SK-N-SH (cell line): Measurements from ENCODE around the gene GRIPAP1. TPM values are rescaled to one million over a fixed set of nuclear protein-coding genes. Genes with fewer than 3 reads are reported as not detected.

Experiments used
- CTCF ChIA-PET: fragments of 300-600, 350-600 bp; formaldehyde crosslinking; extraction: SDS; loops from one replicate; lab custom pipeline; 2021; lab: Yijun Ruan, JAX
- POLR2A ChIA-PET: fragments of 350-600 bp; sonication (Branson Sonifier 250); formaldehyde crosslinking; extraction: SDS; loops from one replicate; lab custom pipeline; 2020; ENCODE audit warnings: antibody characterized with exemption, inconsistent platforms; lab: Yijun Ruan, JAX
- DNase-seq: peaks from one replicate; pipeline ENCODE4 v3.0.0; 2012
- H2AFZ ChIP-seq: fragments of 200-600 bp; sonication (generic); 2 replicates; pipeline ENCODE4 v1.8.1; 2016; ENCODE audit warnings: antibody characterized with exemption, mild to moderate bottlenecking, low read depth
- H3F3A ChIP-seq: fragments of 200-600 bp; sonication (generic); replicated peaks from 2 replicates; pipeline ENCODE3; 2016; ENCODE audit warnings: antibody characterized with exemption, mild to moderate bottlenecking; ENCODE audit not compliant: insufficient read depth
- H3K27ac ChIP-seq, 2 experiments: fragments of 200-500 bp in 1 of 2; fragments of 200-600 bp in 1 of 2; sonication (Bioruptor generic) in 1 of 2; sonication (generic), shearing (Covaris generic) in 1 of 2; 2 replicates each; pipeline versions ENCODE4 v1.5.1 to v1.6.1; 2014 to 2016; ENCODE audit warnings: low read depth in 2 of 2, inconsistent platforms in 1 of 2, low read length in 1 of 2, mild to moderate bottlenecking in 1 of 2, mixed read lengths in 1 of 2
- H3K27me3 ChIP-seq: fragments of 200-600 bp; sonication (generic), shearing (Covaris generic); 2 replicates; pipeline ENCODE4 v1.6.1; 2016; ENCODE audit warnings: mixed run types; ENCODE audit not compliant: insufficient read depth
- H3K36me3 ChIP-seq, 2 experiments: fragments of 200-500 bp in 1 of 2; fragments of 200-600 bp in 1 of 2; sonication (Bioruptor generic) in 1 of 2; sonication (generic) in 1 of 2; replicated peaks in 1 of 2; 2 replicates each; pipeline versions ENCODE3 to v1.5.1; 2014 to 2016; ENCODE audit warnings: low read length in 1 of 2, mild to moderate bottlenecking in 1 of 2; ENCODE audit not compliant: insufficient read depth in 2 of 2, control insufficient read depth in 1 of 2
- H3K4me1 ChIP-seq, 2 experiments: fragments of 200-500 bp in 1 of 2; fragments of 200-600 bp in 1 of 2; sonication (Bioruptor generic) in 1 of 2; sonication (generic), shearing (Covaris generic) in 1 of 2; 2 replicates each; pipeline versions ENCODE4 v1.5.1 to v1.6.1; 2014 to 2016; ENCODE audit warnings: low read depth in 1 of 2, low read length in 1 of 2, mixed run types in 1 of 2; ENCODE audit not compliant: insufficient read depth in 2 of 2, control insufficient read depth in 1 of 2
- H3K4me2 ChIP-seq: fragments of 200-600 bp; sonication (generic), shearing (Covaris generic); 2 replicates; pipeline ENCODE4 v1.6.1; 2017; ENCODE audit warnings: mixed run types
- H3K4me3 ChIP-seq, 2 experiments: fragments of 200-500 bp in 1 of 2; fragments of 200-600 bp in 1 of 2; sonication (Bioruptor generic) in 1 of 2; sonication (generic), shearing (Covaris generic) in 1 of 2; 2 replicates each; pipeline versions ENCODE4 v1.5.1 to v1.8.1; 2014 to 2016; ENCODE audit warnings: low read depth in 2 of 2, inconsistent platforms in 1 of 2, low read length in 1 of 2, mild to moderate bottlenecking in 1 of 2, mixed read lengths in 1 of 2, moderate library complexity in 1 of 2
- H3K79me2 ChIP-seq: fragments of 200-600 bp; sonication (generic); 2 replicates; pipeline ENCODE4 v1.8.1; 2017; ENCODE audit warnings: mild to moderate bottlenecking; ENCODE audit not compliant: insufficient read depth
- H3K9ac ChIP-seq: fragments of 200-600 bp; sonication (generic); 2 replicates; pipeline ENCODE4 v1.6.1; 2017; ENCODE audit warnings: mixed run types
- H3K9me2 ChIP-seq: fragments of 200-600 bp; sonication (generic); 2 replicates; pipeline ENCODE4 v1.6.1; 2017; ENCODE audit warnings: mixed run types
- H3K9me3 ChIP-seq: fragments of 200-600 bp; sonication (generic); 2 replicates; pipeline ENCODE4 v1.6.1; 2017; ENCODE audit warnings: mixed run types, mild to moderate bottlenecking, moderate library complexity
- H4K20me1 ChIP-seq: fragments of 200-600 bp; sonication (generic); 2 replicates; pipeline ENCODE4 v1.6.1; 2017; ENCODE audit warnings: mild to moderate bottlenecking, mixed run types; ENCODE audit not compliant: insufficient read depth
- GABPA ChIP-seq: IDR thresholded peaks from 2 replicates; pipeline ENCODE4 v1.4.0; 2012; ENCODE audit warnings: low read depth, mild to moderate bottlenecking
- IRF3 ChIP-seq: fragments of 150-350 bp; IDR thresholded peaks from 2 replicates; pipeline ENCODE4 v1.6.1; 2016; ENCODE audit warnings: mild to moderate bottlenecking, low read depth, low read length
- MAX ChIP-seq: IDR thresholded peaks from 2 replicates; pipeline ENCODE4 v1.4.0; 2012; ENCODE audit warnings: low read depth
- MEF2A ChIP-seq: IDR thresholded peaks from 2 replicates; pipeline ENCODE4 v1.4.0; 2012; ENCODE audit warnings: low read depth, borderline replicate concordance
- NRF1 ChIP-seq: IDR thresholded peaks from 2 replicates; pipeline ENCODE4 v1.6.1; 2012; ENCODE audit warnings: low read depth, mild to moderate bottlenecking, low read length
- POLR2AphosphoS5 ChIP-seq: IDR thresholded peaks from 2 replicates; pipeline ENCODE4 v1.6.1; 2012; ENCODE audit warnings: low read depth, low read length
- RAD21 ChIP-seq: IDR thresholded peaks from 2 replicates; pipeline ENCODE4 v1.6.1; 2012; ENCODE audit warnings: mild to moderate bottlenecking, low read length
- RCOR1 ChIP-seq: fragments of 150-350 bp; IDR thresholded peaks from 2 replicates; pipeline ENCODE4 v1.6.1; 2017; ENCODE audit warnings: antibody characterized with exemption, low read length
- RXRA ChIP-seq: IDR thresholded peaks from 2 replicates; pipeline ENCODE4 v1.4.0; 2012; ENCODE audit warnings: low read depth, mild to moderate bottlenecking, borderline replicate concordance
- SMC3 ChIP-seq: IDR thresholded peaks from 2 replicates; pipeline ENCODE4 v1.6.1; 2012; ENCODE audit warnings: low read depth, low read length, improper control_type of control experiment
- USF1 ChIP-seq: IDR thresholded peaks from 2 replicates; pipeline ENCODE4 v1.4.0; 2012; ENCODE audit warnings: low read depth, borderline replicate concordance
- YY1 ChIP-seq: IDR thresholded peaks from 2 replicates; pipeline ENCODE4 v1.4.0; 2012; ENCODE audit warnings: low read depth, mild to moderate bottlenecking
- ZBTB33 ChIP-seq: IDR thresholded peaks from 2 replicates; pipeline ENCODE4 v1.4.0; 2012; ENCODE audit warnings: low read depth, borderline replicate concordance
- WGBS: methylation state at CpG from one replicate; pipeline ENCODE4 v1.1.6; 2017; ENCODE audit warnings: low lambda C conversion rate; 5-methylcytosine and 5-hydroxymethylcytosine counted together
- polyA plus RNA-seq, 3 experiments: library from polyadenylated mRNA; depleted of rRNA; stranded (reverse); fragments of >200 nt; gene quantifications; 2 replicates each; pipeline ENCODE4 v1.2.3, GENCODE V29; 2012
- TF ChIP-seq, protein P1 (sequence below): IDR thresholded peaks from 2 replicates; pipeline ENCODE4; 2012

GRIPAP1 gene
- polyA plus RNA-seq, 1 of the 3 experiments (the other 2 are of a cell fraction), result 63.6 TPM

- Histone ChIP-seq H3K4me1 (no peaks in the 10 kb centered on the region; a peak in 1 of 4 replicates), H3K9me2 (no peaks in the 10 kb centered on the region), H2AFZ (no peak overlapping the region), H3K9me3 (no peaks in the 10 kb centered on the region)
- WGBS, result no CpG with 5 or more reads among the region's 1 CpG
- TF ChIP-seq NRF1, result no peak
- no peak for TF ChIP-seq MAX
- TF ChIP-seq, all 33 proteins: peak for 0
- no peaks in the 10 kb centered on the region for H3F3A ChIP-seq
- no peak overlapping the region for H3K4me3 ChIP-seq
- peaks cover 77% of the 10 kb centered on the region for H4K20me1 ChIP-seq
- DNase-seq, result no peak
- peaks cover 51% of the 10 kb centered on the region; the same call in 1 of the 2 replicates for H3K79me2 ChIP-seq
- no peaks in the 10 kb centered on the region for H3K27me3 ChIP-seq
- H3K27ac ChIP-seq, result no peak overlapping the region
- CTCF ChIA-PET, result interaction anchor here (2.2 to 3.5 kb wide), 2 partner anchors 7 to 11 kb away, joined by 8 to 10 read pairs; no protein-coding TSS in a partner anchor
- H3K36me3 ChIP-seq, result peaks cover 16 to 48% of the 10 kb centered on the region in 2 experiments
- no peak overlapping the region for H3K9ac ChIP-seq
- POLR2A ChIA-PET, result no interaction called here
- H3K4me2 ChIP-seq, result no peak overlapping the region
These were observed 63.2 kb downstream of the GRIPAP1 start for GRCh38 chrX:48938721-48939425.

DNA sequence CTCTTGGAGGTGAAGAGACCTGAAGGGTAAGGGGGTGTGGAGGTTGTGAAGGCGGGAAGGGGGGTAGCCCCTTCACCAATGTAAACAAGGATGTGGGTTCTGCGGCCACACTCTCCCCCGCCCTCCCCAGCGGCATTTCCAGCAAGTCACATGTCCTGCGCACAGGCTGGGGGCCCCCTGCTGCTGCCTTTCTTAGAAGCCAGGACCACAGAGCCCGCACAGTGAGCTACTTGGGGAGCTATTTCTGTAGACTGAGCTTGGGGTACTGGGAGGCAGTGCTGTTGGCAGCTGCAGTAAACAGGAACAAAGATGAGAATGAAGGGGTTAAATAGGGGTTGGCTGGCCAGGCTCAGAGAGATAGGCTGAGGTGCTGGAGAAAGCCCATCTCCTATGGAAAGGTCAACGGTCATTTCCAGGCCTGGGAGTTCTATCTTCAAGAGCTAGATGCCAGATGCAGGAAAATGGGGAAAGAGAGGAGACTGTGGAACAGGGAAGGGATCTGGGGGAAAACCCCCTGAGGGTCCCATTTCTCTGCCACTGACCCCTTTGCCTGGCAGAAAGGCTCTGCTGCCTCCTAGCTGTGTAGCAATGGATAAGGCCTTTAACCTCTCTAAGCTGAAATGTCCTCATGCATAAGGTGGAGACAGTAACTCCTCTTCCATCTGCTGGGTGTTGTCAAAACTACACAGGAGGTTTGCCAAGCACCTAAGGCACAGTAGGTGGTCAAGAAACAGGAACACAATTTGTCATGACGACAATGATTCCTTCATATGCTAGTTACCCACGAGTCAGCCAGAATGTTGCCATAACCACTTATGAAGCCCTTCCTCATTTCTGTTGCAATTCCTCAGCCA lies 64.8 kb downstream of the GRIPAP1 start:
- Histone ChIP-seq H3K9me2 (no peaks in the 10 kb centered on the region), H3K4me3 (no peak overlapping the region), H3K9ac (no peak overlapping the region), H3K27ac (no peak overlapping the region), H3K36me3 (peaks cover 19 to 39% of the 10 kb centered on the region in 2 experiments), H3K79me2 (peaks cover 38% of the 10 kb centered on the region; the same call in 1 of the 2 replicates), H3K9me3 (no peaks in the 10 kb centered on the region), H2AFZ (no peak overlapping the region), H3K27me3 (no peaks in the 10 kb centered on the region), H3K4me2 (no peak overlapping the region), H3K4me1 (no peaks in the 10 kb centered on the region), H3F3A (no peaks in the 10 kb centered on the region), H4K20me1 (peaks cover 61% of the 10 kb centered on the region)
- WGBS, result 84% methylated on average over 5 of the region's 9 CpGs
- DNase-seq, result no peak
- CTCF ChIA-PET, result interaction anchor here (1.2 to 2.2 kb wide), 2 partner anchors 9 to 46 kb away, joined by 3 to 8 read pairs; no protein-coding TSS in a partner anchor
- no peak for TF ChIP-seq RXRA
- no peak for TF ChIP-seq RAD21
- no peak for TF ChIP-seq YY1
- TF ChIP-seq SMC3, result no peak
- TF ChIP-seq MEF2A, result no peak
- TF ChIP-seq IRF3, result no peak
- no peak for TF ChIP-seq ZBTB33
- TF ChIP-seq POLR2AphosphoS5, result no peak
- no peak for TF ChIP-seq USF1
- TF ChIP-seq GABPA, result no peak
- TF ChIP-seq, protein P1, sequence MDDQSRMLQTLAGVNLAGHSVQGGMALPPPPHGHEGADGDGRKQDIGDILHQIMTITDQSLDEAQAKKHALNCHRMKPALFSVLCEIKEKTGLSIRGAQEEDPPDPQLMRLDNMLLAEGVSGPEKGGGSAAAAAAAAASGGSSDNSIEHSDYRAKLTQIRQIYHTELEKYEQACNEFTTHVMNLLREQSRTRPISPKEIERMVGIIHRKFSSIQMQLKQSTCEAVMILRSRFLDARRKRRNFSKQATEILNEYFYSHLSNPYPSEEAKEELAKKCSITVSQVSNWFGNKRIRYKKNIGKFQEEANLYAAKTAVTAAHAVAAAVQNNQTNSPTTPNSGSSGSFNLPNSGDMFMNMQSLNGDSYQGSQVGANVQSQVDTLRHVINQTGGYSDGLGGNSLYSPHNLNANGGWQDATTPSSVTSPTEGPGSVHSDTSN, result no peak
- TF ChIP-seq RCOR1, result no peak
- TF ChIP-seq MAX, result no peak
- POLR2A ChIA-PET, result no interaction called here
